ENCODE results near the gene LARP4B.

LARP4B gene

GRCh38 chr10:930625-931325 is 730 bp downstream of the LARP4B start:
- peak overlapping the region; percentile 84 for H2BK120ac ChIP-seq (ENCODE audit: low read depth, low read length)
- H3K4me1 ChIP-seq (ENCODE audit: control insufficient read depth, insufficient read depth, low read depth, low read length): peaks cover 16% of the 10 kb centered on the region
- no peaks in the 10 kb centered on the region for H3K27me3 ChIP-seq (ENCODE audit: control insufficient read depth in 1 of 2, insufficient read depth in 1 of 2, low read length in 2 of 2)
- H2BK5ac ChIP-seq (ENCODE audit: low read depth, low read length, poor library complexity, severe bottlenecking): no peak overlapping the region
- peak overlapping the region in 1 of 2 experiments; percentile 75 for H3K14ac ChIP-seq (ENCODE audit: low read length in 2 of 2)
- peak; percentile 59 for DNase-seq
- no peaks in the 10 kb centered on the region for H3K9me3 ChIP-seq (ENCODE audit: control insufficient read depth, low read length)
- peak overlapping the region in 1 of 2 experiments; percentile 59 for H3K23ac ChIP-seq (ENCODE audit: low read length in 2 of 2)
- peak overlapping the region; percentile 54 for H3K27ac ChIP-seq (ENCODE audit: low read length, poor library complexity, severe bottlenecking)
- peaks cover 2% of the 10 kb centered on the region for H3K79me1 ChIP-seq (replicated peaks; ENCODE audit: low read length, poor library complexity, severe bottlenecking)
- peak overlapping the region; percentile 70 for H4K8ac ChIP-seq (ENCODE audit: low read length)
- H2BK15ac ChIP-seq (ENCODE audit: low read depth, poor library complexity, severe bottlenecking): peak overlapping the region; percentile 7
- H2BK12ac ChIP-seq (ENCODE audit: low read length in 2 of 2): no peak overlapping the region
- H4K91ac ChIP-seq (ENCODE audit: low read length): peak overlapping the region; percentile 50
- 2% methylated on average over 48 of the region's 63 CpGs for WGBS
- H3K9ac ChIP-seq (ENCODE audit: low read length): peak overlapping the region; percentile 92
- peaks cover 2 to 11% of the 10 kb centered on the region in 2 experiments for H3K36me3 ChIP-seq (ENCODE audit: control insufficient read depth in 1 of 2, insufficient read depth in 2 of 2, low read depth in 1 of 2, low read length in 2 of 2)
- H3K4me2 ChIP-seq (ENCODE audit: low read length, poor library complexity, severe bottlenecking): peak overlapping the region; percentile 44
- peak overlapping the region; percentile 89 to 91 for H3K4me3 ChIP-seq (ENCODE audit: insufficient read depth in 1 of 2, low read depth in 1 of 2, low read length in 2 of 2)
- no peak overlapping the region for H2AFZ ChIP-seq (ENCODE audit: low read depth, low read length)
- peak overlapping the region; percentile 76 to 83 for H3K18ac ChIP-seq (ENCODE audit: low read depth in 1 of 2, low read length in 2 of 2)
- no peak overlapping the region for H2AK5ac ChIP-seq (ENCODE audit: low read length, severe bottlenecking)
- peak overlapping the region in 1 of 2 experiments; percentile 67 for H3K4ac ChIP-seq (ENCODE audit: low read depth in 1 of 2, low read length in 2 of 2)

- Histone ChIP-seq H3K4me1 (ENCODE audit: control insufficient read depth, insufficient read depth, low read depth, low read length) (peaks cover 16% of the 10 kb centered on the region), H3K9ac (ENCODE audit: low read length) (peak overlapping the region; percentile 92), H3K4me2 (ENCODE audit: low read length, poor library complexity, severe bottlenecking) (peak overlapping the region; percentile 44), H2BK120ac (ENCODE audit: low read depth, low read length) (no peak overlapping the region), H2BK12ac (ENCODE audit: low read length in 2 of 2) (no peak overlapping the region), H3K23ac (ENCODE audit: low read length in 2 of 2) (no peak overlapping the region), H3K4ac (ENCODE audit: low read depth in 1 of 2, low read length in 2 of 2) (no peak overlapping the region), H3K27ac (ENCODE audit: low read length, poor library complexity, severe bottlenecking) (peak overlapping the region; percentile 51), H2BK15ac (ENCODE audit: low read depth, poor library complexity, severe bottlenecking) (no peak overlapping the region), H3K27me3 (ENCODE audit: control insufficient read depth in 1 of 2, insufficient read depth in 1 of 2, low read length in 2 of 2) (no peaks in the 10 kb centered on the region), H3K4me3 (ENCODE audit: insufficient read depth in 1 of 2, low read depth in 1 of 2, low read length in 2 of 2) (peak overlapping the region; percentile 89 to 91), H3K79me1 (replicated peaks; ENCODE audit: low read length, poor library complexity, severe bottlenecking) (peaks cover 2% of the 10 kb centered on the region), H2AK5ac (ENCODE audit: low read length, severe bottlenecking) (no peak overlapping the region), H2BK5ac (ENCODE audit: low read depth, low read length, poor library complexity, severe bottlenecking) (no peak overlapping the region), H3K14ac (ENCODE audit: low read length in 2 of 2) (no peak overlapping the region), H4K91ac (ENCODE audit: low read length) (no peak overlapping the region), H4K8ac (ENCODE audit: low read length) (no peak overlapping the region), H2AFZ (ENCODE audit: low read depth, low read length) (no peak overlapping the region), H3K9me3 (ENCODE audit: control insufficient read depth, low read length) (no peaks in the 10 kb centered on the region), H3K18ac (ENCODE audit: low read depth in 1 of 2, low read length in 2 of 2) (peak overlapping the region in 1 of 2 experiments; percentile 1), H3K36me3 (ENCODE audit: control insufficient read depth in 1 of 2, insufficient read depth in 2 of 2, low read depth in 1 of 2, low read length in 2 of 2) (peaks cover 2 to 11% of the 10 kb centered on the region in 2 experiments)
- WGBS: 16% methylated on average over 14 of the region's 14 CpGs
- peak; percentile 14 for DNase-seq
These were observed 1.4 kb downstream of the LARP4B start for GRCh38 chr10:929960-930624.

GRCh38 chr10:927131-927530 is 4.4 kb downstream of the LARP4B start:
- Histone ChIP-seq H4K91ac (ENCODE audit: low read length) (no peak overlapping the region), H4K8ac (ENCODE audit: low read length) (no peak overlapping the region)
- DNase-seq: no peak

GRCh38 chr10:926075-926698 is 5.3 kb downstream of the LARP4B start:
- Histone ChIP-seq H3K14ac (ENCODE audit: low read length in 2 of 2) (no peak overlapping the region), H3K4me1 (ENCODE audit: control insufficient read depth, insufficient read depth, low read depth, low read length) (peaks cover 17% of the 10 kb centered on the region), H3K4me2 (ENCODE audit: low read length, poor library complexity, severe bottlenecking) (no peak overlapping the region), H2BK15ac (ENCODE audit: low read depth, poor library complexity, severe bottlenecking) (no peak overlapping the region), H2BK5ac (ENCODE audit: low read depth, low read length, poor library complexity, severe bottlenecking) (no peak overlapping the region), H2AFZ (ENCODE audit: low read depth, low read length) (no peak overlapping the region), H3K36me3 (ENCODE audit: control insufficient read depth in 1 of 2, insufficient read depth in 2 of 2, low read depth in 1 of 2, low read length in 2 of 2) (peaks cover 9 to 21% of the 10 kb centered on the region in 2 experiments), H3K27ac (ENCODE audit: low read length, poor library complexity, severe bottlenecking) (no peak overlapping the region), H4K91ac (ENCODE audit: low read length) (no peak overlapping the region), H3K23ac (ENCODE audit: low read length in 2 of 2) (no peak overlapping the region), H3K9ac (ENCODE audit: low read length) (no peak overlapping the region), H3K9me3 (ENCODE audit: control insufficient read depth, low read length) (no peaks in the 10 kb centered on the region), H2AK5ac (ENCODE audit: low read length, severe bottlenecking) (no peak overlapping the region), H3K27me3 (ENCODE audit: control insufficient read depth in 1 of 2, insufficient read depth in 1 of 2, low read length in 2 of 2) (no peaks in the 10 kb centered on the region), H2BK12ac (ENCODE audit: low read length in 2 of 2) (no peak overlapping the region), H2BK120ac (ENCODE audit: low read depth, low read length) (no peak overlapping the region), H4K8ac (ENCODE audit: low read length) (no peak overlapping the region), H3K4me3 (ENCODE audit: insufficient read depth in 1 of 2, low read depth in 1 of 2, low read length in 2 of 2) (no peak overlapping the region), H3K18ac (ENCODE audit: low read depth in 1 of 2, low read length in 2 of 2) (no peak overlapping the region), H3K4ac (ENCODE audit: low read depth in 1 of 2, low read length in 2 of 2) (no peak overlapping the region), H3K79me1 (replicated peaks; ENCODE audit: low read length, poor library complexity, severe bottlenecking) (no peaks in the 10 kb centered on the region)
- no peak for DNase-seq
- 75% methylated on average over 4 of the region's 4 CpGs for WGBS

More at GRCh38 chr10:927131-927530, 4.4 kb downstream of the LARP4B start:
- Histone ChIP-seq H3K4ac (ENCODE audit: low read depth in 1 of 2, low read length in 2 of 2) (no peak overlapping the region), H2BK15ac (ENCODE audit: low read depth, poor library complexity, severe bottlenecking) (no peak overlapping the region), H3K4me2 (ENCODE audit: low read length, poor library complexity, severe bottlenecking) (peak overlapping the region; percentile 3), H2BK120ac (ENCODE audit: low read depth, low read length) (no peak overlapping the region), H2AK5ac (ENCODE audit: low read length, severe bottlenecking) (no peak overlapping the region), H2BK12ac (ENCODE audit: low read length in 2 of 2) (no peak overlapping the region), H3K79me1 (replicated peaks; ENCODE audit: low read length, poor library complexity, severe bottlenecking) (peaks cover 2% of the 10 kb centered on the region), H3K23ac (ENCODE audit: low read length in 2 of 2) (no peak overlapping the region), H2AFZ (ENCODE audit: low read depth, low read length) (no peak overlapping the region), H3K14ac (ENCODE audit: low read length in 2 of 2) (no peak overlapping the region), H3K18ac (ENCODE audit: low read depth in 1 of 2, low read length in 2 of 2) (no peak overlapping the region), H3K4me3 (ENCODE audit: insufficient read depth in 1 of 2, low read depth in 1 of 2, low read length in 2 of 2) (no peak overlapping the region), H3K9me3 (ENCODE audit: control insufficient read depth, low read length) (no peaks in the 10 kb centered on the region), H3K36me3 (ENCODE audit: control insufficient read depth in 1 of 2, insufficient read depth in 2 of 2, low read depth in 1 of 2, low read length in 2 of 2) (peaks cover 7 to 20% of the 10 kb centered on the region in 2 experiments), H3K27ac (ENCODE audit: low read length, poor library complexity, severe bottlenecking) (no peak overlapping the region), H3K9ac (ENCODE audit: low read length) (no peak overlapping the region), H3K27me3 (ENCODE audit: control insufficient read depth in 1 of 2, insufficient read depth in 1 of 2, low read length in 2 of 2) (no peaks in the 10 kb centered on the region), H2BK5ac (ENCODE audit: low read depth, low read length, poor library complexity, severe bottlenecking) (no peak overlapping the region), H3K4me1 (ENCODE audit: control insufficient read depth, insufficient read depth, low read depth, low read length) (peaks cover 13% of the 10 kb centered on the region)
- WGBS: 94% methylated on average over 2 of the region's 2 CpGs

Data from mesenchymal stem cell (in vitro differentiated cells and primary cell).